ENCODE measurements around the gene NKPD1. TPM values are rescaled to one million over a fixed set of nuclear protein-coding genes. Genes with fewer than 3 reads are reported as not detected.

NKPD1 gene
- total and polyA plus RNA-seq, 2 donors (not counting 3 experiments of a cell fraction or from before 2014, with no cell fraction given), result 0.04 TPM; not detected in 1

- Histone ChIP-seq H3K4me1 (ENCODE audit: control insufficient read depth, extremely low read depth, insufficient read depth, low read length) (no peaks in the 10 kb centered on the region), H3K4me2 (ENCODE audit: insufficient read depth, low read length) (no peak overlapping the region), H3K36me3 (ENCODE audit: control insufficient read depth in 2 of 2, extremely low read depth in 1 of 2, insufficient read depth in 2 of 2, low read length in 2 of 2) (peaks cover 2 to 6% of the 10 kb centered on the region in 2 experiments), H3K9ac (replicated peaks; ENCODE audit: extremely low read depth, insufficient read depth, low read length) (no peak overlapping the region), H3K79me2 (ENCODE audit: control insufficient read depth, insufficient read depth, low read length) (peaks cover 2% of the 10 kb centered on the region), H4K20me1 (replicated peaks; ENCODE audit: control insufficient read depth, extremely low read depth, insufficient read depth, low read length) (no peaks in the 10 kb centered on the region), H3K27ac (ENCODE audit: insufficient read depth, low read depth, low read length) (no peak overlapping the region), H3K9me1 (replicated peaks; ENCODE audit: control insufficient read depth, extremely low read depth, insufficient read depth, low read length) (no peaks in the 10 kb centered on the region), H3K27me3 (ENCODE audit: control insufficient read depth in 2 of 2, insufficient read depth in 2 of 2, low read length in 2 of 2) (no peaks in the 10 kb centered on the region), H3K4me3 (replicated peaks in 1 of 3; ENCODE audit: insufficient read depth in 1 of 3, low read depth in 1 of 3, low read length in 3 of 3) (no peak overlapping the region), H2AFZ (ENCODE audit: low read depth, low read length) (no peak overlapping the region), H3K9me3 (replicated peaks; ENCODE audit: control insufficient read depth, insufficient read depth, low read length) (no peaks in the 10 kb centered on the region)
- ChIA-PET CTCF (interaction anchor here (2.1 to 3.4 kb wide), 2 partner anchors 11 to 15 kb away, joined by 5 to 16 read pairs; no protein-coding TSS in a partner anchor), POLR2A (no interaction called here)
- BruUV-seq (replicated peaks), result no TSS peak
- no peak for FAIRE-seq
- no peak for DNase-seq (ENCODE audit: low read depth, low spot score)
- TF ChIP-seq GATA2 (IDR thresholded peaks at IDR 0.05; ENCODE audit: insufficient read depth, insufficient read length, low read depth, low read length) (no peak), JUN (IDR thresholded peaks at IDR 0.05; ENCODE audit: borderline replicate concordance, insufficient read depth, insufficient read length, low read depth) (no peak), MAX (IDR thresholded peaks at IDR 0.05; ENCODE audit: insufficient read depth, insufficient read length) (no peak), FOS (IDR thresholded peaks at IDR 0.05; ENCODE audit: borderline replicate concordance, insufficient read depth, low read length) (no peak), EZH2 (IDR thresholded peaks at IDR 0.05; ENCODE audit: borderline replicate concordance, low read depth, low read length, severe bottlenecking) (no peak), POLR2A (IDR thresholded peaks at IDR 0.05; ENCODE audit: low read depth, low read length) (no peak), CTCF (IDR thresholded peaks at IDR 0.05; ENCODE audit: extremely low read depth in 1 of 2, insufficient read depth in 1 of 2, low read depth in 1 of 2, low read length in 2 of 2) (no peak), MYC (IDR thresholded peaks at IDR 0.05; ENCODE audit: low read depth, low read length) (no peak), POLR2AphosphoS5 (IDR thresholded peaks at IDR 0.05; ENCODE audit: insufficient read depth, low read depth, low read length) (no peak)
- intact Hi-C loops (cut with micrococcal nuclease) (no loop called here), dilution Hi-C loops (cut with MboI; ENCODE audit: extremely low pct_ligation_motif_present, low sequenced_read_pairs) (no loop called here)
These were observed 23.5 kb downstream of the NKPD1 start for GRCh38 chr19:45137179-45137761.

Data from endothelial cell of umbilical vein (primary cell).